ENCODE results near the gene CFAP299. TPM values are rescaled to one million over a fixed set of nuclear protein-coding genes. Genes with fewer than 3 reads are reported as not detected.

The CFAP299 gene
- total RNA-seq, 3 donors from 2014 or later = not detected

DNA sequence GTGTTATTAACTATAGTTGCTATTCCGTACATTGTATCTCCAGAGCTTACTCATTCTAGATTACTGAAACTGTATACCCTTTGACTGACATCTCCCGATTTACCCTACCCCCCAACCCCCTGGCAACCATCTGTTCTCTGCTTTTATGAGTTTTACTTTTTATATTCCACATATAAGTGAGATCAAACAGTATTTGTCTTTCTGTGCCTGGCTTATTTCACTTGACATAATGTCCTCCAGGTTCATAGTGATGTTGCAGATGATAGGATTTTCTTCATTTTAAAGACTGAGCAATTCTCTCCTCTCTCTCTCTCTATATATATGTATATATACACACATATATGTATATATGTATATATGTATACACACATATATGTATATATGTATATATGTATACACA, 54.6 kb downstream of the CFAP299 start:
- DNase-seq (no peak), ATAC-seq (no peak)
- intact Hi-C loops (cut with DNase I, micrococcal nuclease) = no loop called here
- no peak for TF ChIP-seq CTCF (IDR thresholded peaks at IDR 0.05)
- no peaks in the 10 kb centered on the region for H3K9me3 ChIP-seq
- H3K36me3 ChIP-seq (ENCODE audit: low read depth) = no peaks in the 10 kb centered on the region
- no peak overlapping the region for H3K4me3 ChIP-seq
- no peaks in the 10 kb centered on the region for H3K4me1 ChIP-seq (ENCODE audit: low read depth)

- no peak overlapping the region for H3K4me3 ChIP-seq
- TF ChIP-seq CTCF (IDR thresholded peaks at IDR 0.05) = no peak
- DNase-seq = no peak
- H3K36me3 ChIP-seq (ENCODE audit: low read depth) = no peaks in the 10 kb centered on the region
- no peaks in the 10 kb centered on the region for H3K9me3 ChIP-seq
- H3K4me1 ChIP-seq (ENCODE audit: low read depth) = no peaks in the 10 kb centered on the region
- no peak for ATAC-seq
- intact Hi-C loops (cut with DNase I, micrococcal nuclease) = no loop called here
Observed at GRCh38 chr4:80393246-80393969, 57.9 kb downstream of the CFAP299 start.

DNA sequence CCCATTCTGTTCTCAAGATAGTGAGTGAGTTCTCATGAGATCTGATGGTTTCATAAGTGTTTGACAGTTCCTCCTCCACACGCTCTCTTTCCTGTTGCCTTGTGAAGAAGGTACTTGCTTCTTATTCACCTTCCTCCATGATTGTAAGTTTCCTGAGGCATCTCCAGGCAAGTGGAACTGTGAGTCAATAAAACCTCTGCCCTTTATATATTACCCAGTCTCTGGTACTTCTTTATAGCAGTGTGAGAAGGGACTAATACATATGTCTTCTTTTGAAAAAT, 58.4 kb downstream of the CFAP299 start:
- H3K36me3 ChIP-seq (ENCODE audit: low read depth) = no peaks in the 10 kb centered on the region
- DNase-seq (no peak), ATAC-seq (no peak)
- no peaks in the 10 kb centered on the region for H3K9me3 ChIP-seq
- H3K4me3 ChIP-seq = no peak overlapping the region
- H3K4me1 ChIP-seq (ENCODE audit: low read depth) = no peaks in the 10 kb centered on the region
- intact Hi-C loops (cut with DNase I, micrococcal nuclease) = no loop called here
- TF ChIP-seq CTCF (IDR thresholded peaks at IDR 0.05) = no peak

DNA sequence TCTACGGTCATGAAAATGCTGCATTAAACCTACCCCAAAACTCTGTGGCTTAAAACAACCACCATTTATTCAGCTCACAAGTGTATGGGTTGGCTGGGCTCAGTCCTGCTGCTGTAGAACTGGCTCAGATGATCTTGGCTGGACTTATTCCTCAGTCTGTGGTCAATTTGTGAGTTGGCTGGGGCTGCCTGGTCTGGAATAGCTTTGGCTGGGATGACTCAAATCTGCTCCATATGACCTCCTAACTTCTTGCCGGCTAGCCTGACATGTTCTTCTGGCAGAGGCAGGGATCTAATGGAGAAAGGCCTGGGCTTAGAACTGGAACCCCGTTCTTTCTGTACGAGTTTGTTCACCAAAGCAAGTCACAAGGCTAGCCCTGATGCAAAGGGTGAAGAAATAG, 71.7 kb downstream of the CFAP299 start:
- H3K9me3 ChIP-seq = no peaks in the 10 kb centered on the region
- H3K4me3 ChIP-seq = no peak overlapping the region
- intact Hi-C loops (cut with DNase I, micrococcal nuclease) = no loop called here
- H3K4me1 ChIP-seq (ENCODE audit: low read depth) = no peaks in the 10 kb centered on the region
- no peak for ATAC-seq
- DNase-seq = no peak
- no peak for TF ChIP-seq CTCF (IDR thresholded peaks at IDR 0.05)
- H3K36me3 ChIP-seq (ENCODE audit: low read depth) = no peaks in the 10 kb centered on the region

DNA sequence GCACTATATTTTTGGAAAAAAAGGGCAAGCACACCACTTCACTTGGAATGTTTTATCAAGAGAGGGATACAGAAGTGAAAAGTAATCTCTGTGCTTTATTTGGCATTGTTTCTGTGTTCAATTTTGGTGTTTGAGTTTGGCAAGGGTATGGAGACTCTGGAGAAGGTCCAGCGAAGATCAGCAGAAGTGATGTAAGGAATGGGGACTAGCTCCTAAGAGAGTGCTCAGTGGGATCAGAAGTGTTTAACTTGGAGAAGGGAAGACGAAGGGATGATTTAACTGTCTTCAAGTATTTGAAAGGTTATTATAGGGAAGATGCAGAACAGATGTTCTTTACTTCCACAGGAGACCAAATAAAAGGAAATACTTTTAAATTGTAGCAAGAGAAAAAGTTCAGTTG, 74.3 kb downstream of the CFAP299 start:
- DNase-seq (no peak), ATAC-seq (no peak)
- Histone ChIP-seq H3K4me1 (ENCODE audit: low read depth) (no peaks in the 10 kb centered on the region), H3K36me3 (ENCODE audit: low read depth) (no peaks in the 10 kb centered on the region), H3K4me3 (no peak overlapping the region), H3K9me3 (no peaks in the 10 kb centered on the region)
- no peak for TF ChIP-seq CTCF (IDR thresholded peaks at IDR 0.05)
- intact Hi-C loops (cut with DNase I, micrococcal nuclease) = no loop called here

DNA sequence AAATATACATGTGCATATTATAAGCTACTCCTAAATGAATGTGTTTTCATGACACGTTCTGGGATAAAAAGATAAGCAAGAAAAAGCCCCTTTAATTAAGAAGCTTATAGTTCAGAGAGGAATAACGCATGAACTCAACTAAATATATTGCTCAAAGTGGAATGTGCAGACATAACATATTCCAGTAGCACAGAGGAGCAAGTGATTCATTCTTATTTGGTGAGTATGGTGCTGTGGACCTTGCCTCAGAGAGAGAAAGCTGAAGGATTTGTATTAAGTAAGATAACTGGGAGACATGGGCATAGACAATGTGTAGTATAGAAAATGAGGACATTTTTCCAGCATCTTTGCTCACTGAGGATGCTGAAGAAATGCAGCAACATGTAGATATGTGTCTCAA, 76.8 kb downstream of the CFAP299 start:
- DNase-seq = no peak
- no peaks in the 10 kb centered on the region for H3K36me3 ChIP-seq (ENCODE audit: low read depth)
- intact Hi-C loops (cut with DNase I, micrococcal nuclease) = no loop called here
- no peaks in the 10 kb centered on the region for H3K9me3 ChIP-seq
- no peak for ATAC-seq
- no peak overlapping the region for H3K4me3 ChIP-seq
- no peaks in the 10 kb centered on the region for H3K4me1 ChIP-seq (ENCODE audit: low read depth)
- TF ChIP-seq CTCF (IDR thresholded peaks at IDR 0.05) = no peak
